GM12878 (cell line): Measurements from ENCODE around the gene MLLT3. TPM values are rescaled to one million over a fixed set of nuclear protein-coding genes. Genes with fewer than 3 reads are reported as not detected.

Source experiments
- ATAC-seq: fragments of 200-7000 bp; cut with Tn5 transposase; 3 replicates; pipeline ENCODE4 v1.9.1; 2020; ENCODE audit warnings: mild to moderate bottlenecking, moderate library complexity
- BruUV-seq: library from RNA; stranded (reverse); fragments of 400-500 nt; replicated peaks from 2 replicates; lab custom pipeline; 2021; lab: Mats Ljungman, UMichigan
- CTCF ChIA-PET: fragments of 300-600 bp; sonication (Branson Sonifier 250); formaldehyde crosslinking; extraction: SDS; loops from one replicate; lab custom pipeline; 2021; ENCODE audit warnings: inconsistent platforms; lab: Yijun Ruan, JAX
- POLR2A ChIA-PET: fragments of 350-600 bp; formaldehyde crosslinking; extraction: SDS; loops from one replicate; lab custom pipeline; 2021; ENCODE audit warnings: inconsistent platforms; lab: Charles Lee
- RAD21 ChIA-PET: fragments of 300-600 bp; sonication (Branson Sonifier 250); formaldehyde crosslinking; loops from one replicate; lab custom pipeline; 2023; ENCODE audit warnings: antibody characterized with exemption; ENCODE audit not compliant: unreplicated experiment; lab: Charles Lee
- SMC1A ChIA-PET: fragments of 300-600 bp; sonication (Branson Sonifier 250); formaldehyde crosslinking; loops from one replicate; lab custom pipeline; 2023; ENCODE audit not compliant: unreplicated experiment, uncharacterized antibody; lab: Charles Lee
- DNase-seq: peaks from one replicate; pipeline ENCODE4 v3.0.0-alpha.2; 2011; ENCODE audit warnings: low read depth, low spot score
- FAIRE-seq: peaks from 3 replicates; lab custom pipeline; 2011; peaks lifted over from hg19 to GRCh38; lab: Jason Lieb, UNC
- H2AFZ ChIP-seq: 2 replicates; pipeline ENCODE4 v1.6.0; 2011; ENCODE audit warnings: low read depth, low read length, control low read depth; ENCODE audit not compliant: control insufficient read depth
- H3K27ac ChIP-seq: 2 replicates; pipeline ENCODE4 v1.5.1; 2011; ENCODE audit warnings: control low read depth; ENCODE audit not compliant: control insufficient read depth, insufficient read depth
- H3K27me3 ChIP-seq, 2 experiments: replicated peaks in 1 of 2; 2 replicates each; pipeline versions ENCODE4 v1.6.0 to v1.6.1; 2011; ENCODE audit warnings: low read length in 1 of 2; ENCODE audit not compliant: control insufficient read depth in 2 of 2, insufficient read depth in 2 of 2
- H3K36me3 ChIP-seq, 2 experiments: 2 replicates each; pipeline ENCODE4 v1.5.1; 2011; ENCODE audit warnings: low read length in 1 of 2; ENCODE audit not compliant: control insufficient read depth in 2 of 2, insufficient read depth in 2 of 2
- H3K4me1 ChIP-seq: 2 replicates; pipeline ENCODE4 v1.6.1; 2011; ENCODE audit warnings: mild to moderate bottlenecking, low read length, moderate library complexity, mixed read lengths; ENCODE audit not compliant: control insufficient read depth, insufficient read depth
- H3K4me2 ChIP-seq: 2 replicates; pipeline ENCODE4 v1.6.0; 2011; ENCODE audit warnings: control low read depth; ENCODE audit not compliant: control insufficient read depth, insufficient read depth
- H3K4me3 ChIP-seq: fragments of 200-600 bp; sonication (generic); 2 replicates; pipeline ENCODE4 v1.5.1; 2016
- H3K79me2 ChIP-seq: 2 replicates; pipeline ENCODE4 v1.6.0; 2011; ENCODE audit warnings: low read length; ENCODE audit not compliant: control insufficient read depth, insufficient read depth
- H3K9ac ChIP-seq: 2 replicates; pipeline ENCODE4 v1.8.0; 2011; ENCODE audit warnings: low read length, control low read depth, mixed read lengths; ENCODE audit not compliant: control insufficient read depth, insufficient read depth
- H3K9me3 ChIP-seq: replicated peaks from 3 replicates; pipeline ENCODE4 v1.5.1; 2011; ENCODE audit warnings: mild to moderate bottlenecking, low read length; ENCODE audit not compliant: control insufficient read depth, insufficient read depth
- H4K20me1 ChIP-seq: 2 replicates; pipeline ENCODE4 v1.6.0; 2011; ENCODE audit not compliant: control insufficient read depth, insufficient read depth
- CHD4 ChIP-seq: fragments of 200-600 bp; sonication (generic); IDR thresholded peaks from 2 replicates; pipeline ENCODE4 v1.6.1; 2016; ENCODE audit warnings: mild to moderate bottlenecking
- JUND ChIP-seq: IDR thresholded peaks from 2 replicates; pipeline ENCODE4 v1.6.1; 2012; ENCODE audit warnings: low read depth, mild to moderate bottlenecking, low read length, improper control_type of control experiment, moderate library complexity
- MXI1 ChIP-seq: fragments of 150-350 bp; IDR thresholded peaks from 2 replicates; pipeline ENCODE4 v1.6.1; 2011; ENCODE audit warnings: low read depth, mild to moderate bottlenecking, inconsistent platforms, low read length, improper control_type of control experiment
- RAD21 ChIP-seq: IDR thresholded peaks from 2 replicates; pipeline ENCODE4 v1.6.1; 2011; ENCODE audit warnings: mild to moderate bottlenecking, low read depth, low read length, moderate library complexity; ENCODE audit not compliant: insufficient read depth
- RELB ChIP-seq: fragments of 450-650 bp; IDR thresholded peaks from 2 replicates; pipeline ENCODE4 v1.6.1; 2017; ENCODE audit warnings: low read depth, mild to moderate bottlenecking, moderate library complexity
- ZZZ3 ChIP-seq: IDR thresholded peaks from 2 replicates; pipeline ENCODE4 v1.6.1; 2011; ENCODE audit warnings: low read depth; ENCODE audit not compliant: control insufficient read depth, insufficient read length
- WGBS: methylation state at CpG from one replicate; pipeline ENCODE4 v1.1.6; 2016; ENCODE audit warnings: low lambda C conversion rate; ENCODE audit not compliant: insufficient replicate concordance, insufficient coverage; ENCODE audit errors: missing lambda C conversion rate; 5-methylcytosine and 5-hydroxymethylcytosine counted together
- in situ Hi-C: fragments of 300-500 bp; cut with MboI; formaldehyde crosslinking; loops from 9 replicates; pipeline ENCODE4 v1.14.3; 2018; ENCODE audit warnings: mixed read lengths
- intact Hi-C: fragments of 100-400 bp; cut with micrococcal nuclease; formaldehyde crosslinking; loops from one replicate; pipeline ENCODE4 v1.14.2; 2022; ENCODE audit not compliant: unreplicated experiment
- polyA plus RNA-seq, 11 experiments: library from polyadenylated mRNA; depleted of rRNA in 4 of 11; unstranded in 6 of 11; stranded (reverse) in 5 of 11; fragments of >200 nt; fragmentation: Nextera tagmentation in 4 of 11; fragmentation: Illumina TruSeq in 1 of 11; extraction: Ambion mirVana in 4 of 11; extraction: Trizol in 1 of 11; gene quantifications; 1 replicate in 1 of 11; 2 replicates in 10 of 11; pipeline versions ENCODE4 v1.2.1 to v1.2.3, GENCODE V29; 2011 to 2016; ENCODE audit warnings: inconsistent platforms in 2 of 11, missing spikeins in 2 of 11, low read depth in 1 of 11
- total RNA-seq, 4 experiments: library from RNA; depleted of rRNA in 3 of 4; stranded (reverse); fragments of >200 nt in 3 of 4; fragmentation: Illumina TruSeq in 1 of 4; extraction: Trizol in 1 of 4; gene quantifications; 2 replicates each; pipeline versions ENCODE4 v1.2.1 to v1.2.3, GENCODE V29; 2013 to 2021
- TF ChIP-seq, protein P1 (sequence below): IDR thresholded peaks from 2 replicates; pipeline ENCODE4 v1.6.1; 2012; ENCODE audit warnings: low read depth, low read length, improper control_type of control experiment
- TF ChIP-seq, protein P2 (sequence below), 3 experiments: IDR thresholded peaks in 2 of 3; conservative IDR thresholded peaks in 1 of 3; 2 replicates each; pipeline ENCODE4 v1.5.1; 2011; ENCODE audit warnings: low read depth in 3 of 3, low read length in 3 of 3, mild to moderate bottlenecking in 3 of 3, control low read depth in 2 of 3, moderate library complexity in 2 of 3, inconsistent platforms in 1 of 3, mixed read lengths in 1 of 3; ENCODE audit not compliant: control insufficient read depth in 2 of 3, insufficient read depth in 1 of 3; ENCODE audit errors: extremely low read depth in 1 of 3

The MLLT3 gene
- total and polyA plus RNA-seq, 10 of the 15 experiments (the other 5 are each of a cell fraction or from before 2014, with no cell fraction given), result 17.7 to 72.3 (median 35.6) TPM

DNA sequence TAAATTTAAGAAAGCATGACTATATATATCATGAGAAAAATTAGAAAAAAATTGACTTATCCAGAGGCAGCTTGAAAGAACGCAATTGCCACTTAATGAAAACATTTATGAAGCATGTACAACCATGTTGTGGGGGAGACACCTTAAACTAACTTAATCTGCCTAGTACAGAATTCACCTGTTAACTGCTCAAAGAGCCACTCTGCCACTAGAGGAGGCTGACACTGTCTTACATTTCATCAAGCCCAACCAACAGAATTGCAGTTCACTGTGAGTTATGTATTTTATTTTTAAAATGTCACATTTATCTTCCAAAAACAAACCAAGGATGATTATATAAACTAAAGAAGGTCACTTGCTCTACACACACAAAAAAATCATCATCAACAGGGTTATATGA lies 252.9 kb downstream of the MLLT3 start:
- RAD21 ChIA-PET, result no interaction called here
- POLR2A ChIA-PET, result interaction anchor here (0.9 kb wide), 1 partner anchor 13 kb away, joined by 3 read pairs; no protein-coding TSS in a partner anchor
- 100% methylated on average over 1 of the region's 1 CpG for WGBS
- no peak overlapping the region for H3K4me2 ChIP-seq
- intact Hi-C loops (no loop called here), in situ Hi-C loops (loop anchor here (25.0 kb wide), 1 partner anchor 743 kb away; no protein-coding TSS in a partner anchor)
- FAIRE-seq (no peak), ATAC-seq (no peak), DNase-seq (no peak)
- no peak overlapping the region for H3K9ac ChIP-seq
- no peak overlapping the region for H2AFZ ChIP-seq
- H3K9me3 ChIP-seq, result no peaks in the 10 kb centered on the region
- no peak overlapping the region for H3K4me3 ChIP-seq
- H3K36me3 ChIP-seq, result no peaks in the 10 kb centered on the region; a peak in 1 of 4 replicates
- no peak overlapping the region for H3K27ac ChIP-seq
- BruUV-seq, result no TSS peak
- H3K79me2 ChIP-seq, result no peaks in the 10 kb centered on the region; the same call in 1 of the 2 replicates
- SMC1A ChIA-PET, result interaction anchor here (0.9 to 1.3 kb wide), 3 partner anchors 12 to 235 kb away, joined by 3 to 4 read pairs (median 3); no protein-coding TSS in a partner anchor
- CTCF ChIA-PET, result interaction anchor here (1.5 kb wide), 2 partner anchors 9 to 572 kb away, joined by 3 read pairs; no protein-coding TSS in a partner anchor
- no peaks in the 10 kb centered on the region for H3K27me3 ChIP-seq
- TF ChIP-seq JUND (no peak), ZZZ3 (no peak), MXI1 (no peak), RAD21 (peak; percentile 34; the same call in 1 of the 2 replicates), RELB (no peak), CHD4 (no peak)
- TF ChIP-seq, protein P1, sequence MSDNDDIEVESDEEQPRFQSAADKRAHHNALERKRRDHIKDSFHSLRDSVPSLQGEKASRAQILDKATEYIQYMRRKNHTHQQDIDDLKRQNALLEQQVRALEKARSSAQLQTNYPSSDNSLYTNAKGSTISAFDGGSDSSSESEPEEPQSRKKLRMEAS, result no peak
- TF ChIP-seq, protein P2, sequence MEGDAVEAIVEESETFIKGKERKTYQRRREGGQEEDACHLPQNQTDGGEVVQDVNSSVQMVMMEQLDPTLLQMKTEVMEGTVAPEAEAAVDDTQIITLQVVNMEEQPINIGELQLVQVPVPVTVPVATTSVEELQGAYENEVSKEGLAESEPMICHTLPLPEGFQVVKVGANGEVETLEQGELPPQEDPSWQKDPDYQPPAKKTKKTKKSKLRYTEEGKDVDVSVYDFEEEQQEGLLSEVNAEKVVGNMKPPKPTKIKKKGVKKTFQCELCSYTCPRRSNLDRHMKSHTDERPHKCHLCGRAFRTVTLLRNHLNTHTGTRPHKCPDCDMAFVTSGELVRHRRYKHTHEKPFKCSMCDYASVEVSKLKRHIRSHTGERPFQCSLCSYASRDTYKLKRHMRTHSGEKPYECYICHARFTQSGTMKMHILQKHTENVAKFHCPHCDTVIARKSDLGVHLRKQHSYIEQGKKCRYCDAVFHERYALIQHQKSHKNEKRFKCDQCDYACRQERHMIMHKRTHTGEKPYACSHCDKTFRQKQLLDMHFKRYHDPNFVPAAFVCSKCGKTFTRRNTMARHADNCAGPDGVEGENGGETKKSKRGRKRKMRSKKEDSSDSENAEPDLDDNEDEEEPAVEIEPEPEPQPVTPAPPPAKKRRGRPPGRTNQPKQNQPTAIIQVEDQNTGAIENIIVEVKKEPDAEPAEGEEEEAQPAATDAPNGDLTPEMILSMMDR (IDR thresholded peaks at IDR 0.05 in 2 of 3, conservative IDR thresholded peaks at IDR 0.05 in 1 of 3; ENCODE audit: control insufficient read depth in 2 of 3, extremely low read depth in 1 of 3, insufficient read depth in 1 of 3, low read depth in 3 of 3, low read length in 3 of 3), result peak in 2 of 3 experiments; percentile 10 to 21; a peak in 2 of 6 replicates
- TF ChIP-seq, all 136 proteins: peak for 2
- Histone ChIP-seq H4K20me1 (no peaks in the 10 kb centered on the region), H3K4me1 (no peaks in the 10 kb centered on the region)
